DOHH2 (cell line): ENCODE results near the gene GDAP2.

Experiments
- H3F3A ChIP-seq: fragments of 200-600 bp; sonication (generic), shearing (Covaris generic); 2 replicates; pipeline ENCODE4 v1.6.0; 2016; ENCODE audit warnings: antibody characterized with exemption, mild to moderate bottlenecking; ENCODE audit not compliant: control insufficient read depth, insufficient read depth
- H3K27ac ChIP-seq: fragments of 200-600 bp; sonication (generic); 2 replicates; pipeline ENCODE4 v1.5.1; 2014; ENCODE audit warnings: low read depth, mild to moderate bottlenecking, low read length, moderate library complexity
- H3K27me3 ChIP-seq: fragments of 200-600 bp; sonication (generic); 2 replicates; pipeline ENCODE4 v1.6.1; 2014; ENCODE audit warnings: mild to moderate bottlenecking, low read length, mixed read lengths; ENCODE audit not compliant: control insufficient read depth
- H3K36me3 ChIP-seq: fragments of 200-600 bp; sonication (generic); 2 replicates; pipeline ENCODE4 v1.6.1; 2014; ENCODE audit warnings: mild to moderate bottlenecking, low read length, moderate library complexity, mixed read lengths; ENCODE audit not compliant: control insufficient read depth
- H3K4me1 ChIP-seq: fragments of 200-600 bp; sonication (generic); 2 replicates; pipeline ENCODE4 v1.6.1; 2014; ENCODE audit warnings: mild to moderate bottlenecking, low read length, mixed read lengths; ENCODE audit not compliant: control insufficient read depth
- H3K4me2 ChIP-seq: fragments of 200-600 bp; sonication (generic); 2 replicates; pipeline ENCODE4 v1.6.0; 2014; ENCODE audit warnings: mild to moderate bottlenecking, low read length, moderate library complexity
- H3K4me3 ChIP-seq: fragments of 200-600 bp; sonication (generic); 2 replicates; pipeline ENCODE4 v1.5.1; 2014; ENCODE audit warnings: mild to moderate bottlenecking, low read length, mixed read lengths
- H3K79me2 ChIP-seq: fragments of 200-600 bp; sonication (generic); 2 replicates; pipeline ENCODE4 v1.6.1; 2014; ENCODE audit warnings: mild to moderate bottlenecking, low read length, mixed read lengths; ENCODE audit not compliant: control insufficient read depth
- H3K9me2 ChIP-seq: fragments of 200-600 bp; sonication (generic); replicated peaks from 2 replicates; pipeline ENCODE4 v1.6.1; 2014; ENCODE audit warnings: mild to moderate bottlenecking, low read length, mixed read lengths; ENCODE audit not compliant: control insufficient read depth
- H3K9me3 ChIP-seq: fragments of 200-600 bp; sonication (generic); 2 replicates; pipeline ENCODE4 v1.6.1; 2014; ENCODE audit warnings: antibody characterized with exemption, low read length, mixed read lengths; ENCODE audit not compliant: control insufficient read depth, insufficient read depth
- H4K20me1 ChIP-seq: fragments of 200-600 bp; sonication (generic); 2 replicates; pipeline ENCODE4 v1.6.0; 2014; ENCODE audit warnings: low read depth, mild to moderate bottlenecking, antibody characterized with exemption, low read length, moderate library complexity; ENCODE audit not compliant: control insufficient read depth, insufficient read depth
- CTCF ChIP-seq: fragments of 200-600 bp; sonication (generic); IDR thresholded peaks from one replicate; pipeline ENCODE4 v1.5.1; 2014; ENCODE audit warnings: antibody characterized with exemption, mild to moderate bottlenecking, low read depth, low read length; ENCODE audit not compliant: poor library complexity, severe bottlenecking
- EZH2phosphoT487 ChIP-seq: fragments of 200-600 bp; sonication (generic); IDR thresholded peaks from 2 replicates; pipeline ENCODE4 v1.6.1; 2017; ENCODE audit warnings: borderline replicate concordance, mild to moderate bottlenecking, antibody characterized with exemption, low read length, moderate library complexity, mixed read lengths

The GDAP2 gene

GRCh38 chr1:117821774-117822482, 107.5 kb downstream of the GDAP2 start:
- Histone ChIP-seq H3K9me2 (no peaks in the 10 kb centered on the region), H3K79me2 (no peaks in the 10 kb centered on the region), H3K4me2 (no peak overlapping the region), H3F3A (no peaks in the 10 kb centered on the region), H3K4me1 (no peaks in the 10 kb centered on the region), H4K20me1 (no peaks in the 10 kb centered on the region), H3K4me3 (no peak overlapping the region), H3K27ac (no peak overlapping the region), H3K36me3 (no peaks in the 10 kb centered on the region), H3K9me3 (peaks cover 9% of the 10 kb centered on the region; the same call in 1 of the 2 replicates), H3K27me3 (no peaks in the 10 kb centered on the region)
- no peak for TF ChIP-seq CTCF
- TF ChIP-seq EZH2phosphoT487 = no peak

- H3K4me1 ChIP-seq = no peaks in the 10 kb centered on the region
- H4K20me1 ChIP-seq = no peaks in the 10 kb centered on the region
- no peak overlapping the region for H3K4me2 ChIP-seq
- no peak overlapping the region for H3K27ac ChIP-seq
- TF ChIP-seq EZH2phosphoT487 (no peak), CTCF (no peak)
- no peaks in the 10 kb centered on the region for H3K9me2 ChIP-seq
- no peaks in the 10 kb centered on the region for H3K79me2 ChIP-seq
- no peaks in the 10 kb centered on the region for H3K36me3 ChIP-seq
- H3K27me3 ChIP-seq = no peaks in the 10 kb centered on the region
- no peaks in the 10 kb centered on the region for H3F3A ChIP-seq
- H3K4me3 ChIP-seq = no peak overlapping the region
- H3K9me3 ChIP-seq = peaks cover 9% of the 10 kb centered on the region; the same call in 1 of the 2 replicates
Observed at GRCh38 chr1:117821382-117821755, 108.1 kb downstream of the GDAP2 start.

DNA sequence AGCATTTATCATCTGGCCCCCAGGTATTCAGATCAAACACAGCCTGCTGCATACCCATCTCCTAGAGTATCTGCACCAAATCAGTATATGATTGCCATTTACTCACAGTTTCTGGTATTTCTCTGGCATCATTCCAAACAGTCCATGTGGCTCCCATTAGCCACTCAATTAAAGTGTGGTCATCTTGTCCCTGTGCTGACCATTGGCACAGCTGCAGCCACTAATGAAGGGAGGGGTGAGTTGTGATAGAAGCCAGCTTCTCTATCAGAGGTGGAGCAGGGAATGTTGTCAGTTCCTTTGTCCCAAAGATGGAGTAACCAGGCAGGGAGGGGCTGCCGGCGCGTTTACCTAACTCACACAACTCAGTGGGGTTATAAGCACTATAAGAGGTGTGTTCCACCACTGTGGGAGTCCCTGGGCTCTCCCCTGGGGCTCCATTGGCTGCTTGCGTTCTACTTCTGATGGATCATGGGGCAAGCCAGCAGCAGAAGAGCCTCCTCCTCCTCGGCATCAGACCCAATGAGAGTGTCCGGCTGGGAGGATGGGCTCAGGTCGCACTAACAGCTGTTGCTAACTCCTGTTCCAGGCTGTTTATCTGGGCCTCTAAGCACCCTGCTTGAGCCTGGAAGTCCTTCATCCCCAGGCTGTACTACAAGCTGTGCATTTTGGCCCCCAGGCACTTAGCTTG, 108.6 kb downstream of the GDAP2 start:
- Histone ChIP-seq H4K20me1 (no peaks in the 10 kb centered on the region), H3K79me2 (no peaks in the 10 kb centered on the region), H3K4me2 (no peak overlapping the region), H3K9me2 (no peaks in the 10 kb centered on the region), H3K4me3 (no peak overlapping the region), H3K27me3 (no peaks in the 10 kb centered on the region), H3K4me1 (no peaks in the 10 kb centered on the region), H3F3A (no peaks in the 10 kb centered on the region), H3K27ac (no peak overlapping the region), H3K9me3 (peaks cover 9% of the 10 kb centered on the region; the same call in 1 of the 2 replicates), H3K36me3 (no peaks in the 10 kb centered on the region)
- TF ChIP-seq EZH2phosphoT487 (no peak), CTCF (no peak)
